Common myeloid progenitor, CD34-positive (primary cell): Measurements from ENCODE around the gene MOGAT2.

Source experiments
- CTCF ChIA-PET: fragments of 350-600 bp; sonication (Branson Sonifier 250); formaldehyde crosslinking; loops from one replicate; lab custom pipeline; 2021; ENCODE audit warnings: antibody characterized with exemption; lab: Charles Lee
- POLR2A ChIA-PET: fragments of 350-600 bp; sonication (Branson Sonifier 250); formaldehyde crosslinking; loops from one replicate; lab custom pipeline; 2021; ENCODE audit warnings: antibody characterized with exemption; lab: Charles Lee
- DNase-seq, 3 donors: peaks; one replicate each; pipeline versions ENCODE4 v3.0.0 to v3.0.0-alpha.2; 2013
- H3K27ac ChIP-seq, 2 experiments: 1 replicate in 1 of 2; 2 replicates in 1 of 2; pipeline ENCODE4 v1.7.0; 2013; ENCODE audit warnings: inconsistent platforms in 2 of 2, low read length in 2 of 2, mild to moderate bottlenecking in 2 of 2, low read depth in 1 of 2, moderate library complexity in 1 of 2; ENCODE audit not compliant: severe bottlenecking in 2 of 2, insufficient read depth in 1 of 2, poor library complexity in 1 of 2
- H3K27me3 ChIP-seq, 5 experiments: replicated peaks in 2 of 5; 1 replicate in 3 of 5; 2 replicates in 2 of 5; pipeline versions ENCODE4 v1.6.1 to v1.7.0; 2013; ENCODE audit warnings: low read length in 4 of 5, mild to moderate bottlenecking in 2 of 5, moderate library complexity in 2 of 5, inconsistent platforms in 1 of 5; ENCODE audit not compliant: insufficient read depth in 5 of 5, control insufficient read depth in 4 of 5
- H3K36me3 ChIP-seq, 4 experiments: 1 replicate in 2 of 4; 2 replicates in 2 of 4; pipeline versions ENCODE4 v1.6.1 to v1.7.0; 2013; ENCODE audit warnings: low read length in 3 of 4, control low read depth in 1 of 4, mild to moderate bottlenecking in 1 of 4; ENCODE audit not compliant: control insufficient read depth in 4 of 4, insufficient read depth in 4 of 4
- H3K4me1 ChIP-seq, 4 experiments: 1 replicate in 3 of 4; 2 replicates in 1 of 4; pipeline versions ENCODE4 v1.6.1 to v1.7.1; 2013; ENCODE audit warnings: low read length in 3 of 4, mild to moderate bottlenecking in 3 of 4, control low read depth in 1 of 4, inconsistent platforms in 1 of 4, moderate library complexity in 1 of 4; ENCODE audit not compliant: control insufficient read depth in 4 of 4, insufficient read depth in 4 of 4; ENCODE audit errors: control extremely low read depth in 1 of 4
- H3K4me3 ChIP-seq, 7 experiments: 1 replicate in 4 of 7; 2 replicates in 3 of 7; pipeline versions ENCODE4 v1.5.1 to v1.7.0; 2013; ENCODE audit warnings: mild to moderate bottlenecking in 7 of 7, low read length in 6 of 7, moderate library complexity in 6 of 7, inconsistent platforms in 2 of 7, low read depth in 2 of 7, control low read depth in 1 of 7; ENCODE audit not compliant: insufficient read depth in 4 of 7, control insufficient read depth in 1 of 7; ENCODE audit errors: extremely low read depth in 1 of 7
- H3K9me3 ChIP-seq, 5 experiments: 1 replicate in 4 of 5; 2 replicates in 1 of 5; pipeline versions ENCODE4 v1.6.1 to v1.7.1; 2013; ENCODE audit warnings: low read length in 4 of 5, mild to moderate bottlenecking in 2 of 5, inconsistent platforms in 1 of 5, low read depth in 1 of 5, moderate library complexity in 1 of 5; ENCODE audit not compliant: control insufficient read depth in 4 of 5, insufficient read depth in 2 of 5; ENCODE audit errors: control extremely low read depth in 1 of 5
- WGBS: methylation state at CpG from one replicate; pipeline ENCODE4 v1.1.5; 2013; ENCODE audit not compliant: insufficient coverage; 5-methylcytosine and 5-hydroxymethylcytosine counted together

MOGAT2 gene

DNA sequence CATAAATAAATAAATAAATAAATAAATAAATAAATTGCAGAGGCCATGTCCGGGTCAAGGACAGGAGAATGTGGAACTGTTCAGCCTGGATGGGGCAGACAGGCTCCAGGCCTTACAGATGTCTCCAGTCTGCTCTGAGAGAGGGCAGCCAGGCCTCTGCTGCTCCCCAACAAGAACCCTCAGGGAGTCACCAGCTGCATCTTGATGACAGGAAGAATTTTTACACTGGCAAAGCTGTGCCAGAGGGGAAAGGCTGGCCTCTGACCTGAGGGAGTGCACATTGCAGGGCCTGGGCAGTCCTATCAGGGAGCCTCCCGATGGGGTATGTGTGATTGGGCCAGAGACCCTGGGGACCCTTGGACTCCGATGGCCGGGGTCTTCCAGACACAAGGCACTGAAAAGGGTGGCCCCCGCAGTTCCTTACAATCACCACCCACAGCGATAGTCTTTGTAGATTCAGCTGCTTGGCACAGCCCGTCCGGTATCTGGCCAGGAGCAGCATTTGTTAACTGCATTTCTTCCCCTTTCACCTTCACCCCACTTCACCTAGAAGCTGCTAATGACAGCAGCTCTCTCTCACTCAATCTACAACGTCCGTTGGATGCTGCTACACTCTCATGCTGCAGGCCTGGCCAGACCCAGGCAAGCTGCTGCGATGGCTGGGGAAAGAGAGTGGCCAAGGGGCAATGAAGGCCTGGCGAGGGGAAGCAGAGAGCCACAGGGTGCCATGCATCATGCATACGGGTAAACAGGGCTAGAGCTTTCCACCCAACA lies 8.1 kb downstream of the MOGAT2 start:
- WGBS, result 96% methylated on average over 11 of the region's 13 CpGs
- POLR2A ChIA-PET, result no interaction called here

DNA sequence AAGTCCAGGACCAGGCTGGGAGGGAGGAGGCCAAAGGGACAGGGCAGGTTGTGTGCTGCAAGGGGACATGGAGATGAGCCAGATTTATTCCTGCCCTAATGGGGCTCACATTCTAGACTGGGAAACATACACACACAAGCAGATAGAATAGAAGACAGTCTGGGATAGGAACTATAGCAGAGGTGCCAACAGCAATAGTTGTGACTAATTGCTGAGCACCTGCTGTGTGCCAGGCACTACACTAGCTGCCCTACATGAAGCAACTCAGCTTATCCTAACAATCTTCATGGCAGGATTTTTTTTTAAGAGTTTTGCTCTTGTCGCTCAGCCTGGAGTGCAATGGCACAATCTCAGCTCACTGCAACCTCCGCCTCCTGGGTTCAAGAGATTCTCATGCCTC lies 11.4 kb downstream of the MOGAT2 start:
- Histone ChIP-seq H3K4me3 (no peak overlapping the region), H3K9me3 (no peaks in the 10 kb centered on the region), H3K36me3 (no peaks in the 10 kb centered on the region), H3K27ac (no peak overlapping the region), H3K4me1 (no peaks in the 10 kb centered on the region), H3K27me3 (peaks cover 0 to 2% (median 0%) of the 10 kb centered on the region in 5 experiments)
- ChIA-PET CTCF (interaction anchor here (0.8 kb wide), 1 partner anchor 50 kb away, joined by 3 read pairs; no protein-coding TSS in a partner anchor), POLR2A (no interaction called here)
- WGBS, result 94% methylated on average over 2 of the region's 2 CpGs
- no peak for DNase-seq

More for the DNA sequence above, 8.1 kb downstream of the MOGAT2 start:
- Histone ChIP-seq H3K9me3 (no peaks in the 10 kb centered on the region), H3K36me3 (no peaks in the 10 kb centered on the region), H3K27ac (no peak overlapping the region), H3K27me3 (no peaks in the 10 kb centered on the region), H3K4me1 (peaks cover 0 to 11% (median 8%) of the 10 kb centered on the region in 4 experiments), H3K4me3 (no peak overlapping the region)
- no peak for DNase-seq
- CTCF ChIA-PET, result interaction anchor here (1.0 kb wide), 1 partner anchor 44 kb away, joined by 3 read pairs; no protein-coding TSS in a partner anchor

DNA sequence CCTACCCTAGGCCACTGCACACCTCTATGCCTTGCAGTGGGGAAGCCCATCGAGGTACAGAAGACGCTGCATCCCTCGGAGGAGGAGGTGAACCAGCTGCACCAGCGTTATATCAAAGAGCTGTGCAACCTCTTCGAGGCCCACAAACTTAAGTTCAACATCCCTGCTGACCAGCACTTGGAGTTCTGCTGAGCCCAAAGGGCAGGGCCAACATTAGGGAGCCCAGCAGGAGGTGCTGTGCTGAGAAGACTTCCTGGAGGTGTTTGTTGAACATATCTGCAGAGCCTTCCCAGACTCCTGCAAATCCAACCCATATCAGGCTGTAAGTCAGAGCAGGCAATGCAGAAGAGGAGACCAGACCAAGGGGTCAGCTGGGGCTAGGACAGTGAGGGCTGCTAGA lies 13.5 kb downstream of the MOGAT2 start:
- CTCF ChIA-PET, result no interaction called here
- DNase-seq, result no peak
- Histone ChIP-seq H3K9me3 (no peaks in the 10 kb centered on the region), H3K36me3 (no peaks in the 10 kb centered on the region), H3K27ac (no peak overlapping the region), H3K27me3 (peaks cover 0 to 2% (median 0%) of the 10 kb centered on the region in 5 experiments), H3K4me3 (no peak overlapping the region), H3K4me1 (no peaks in the 10 kb centered on the region)
- POLR2A ChIA-PET, result no interaction called here
- 100% methylated on average over 5 of the region's 5 CpGs for WGBS

DNA sequence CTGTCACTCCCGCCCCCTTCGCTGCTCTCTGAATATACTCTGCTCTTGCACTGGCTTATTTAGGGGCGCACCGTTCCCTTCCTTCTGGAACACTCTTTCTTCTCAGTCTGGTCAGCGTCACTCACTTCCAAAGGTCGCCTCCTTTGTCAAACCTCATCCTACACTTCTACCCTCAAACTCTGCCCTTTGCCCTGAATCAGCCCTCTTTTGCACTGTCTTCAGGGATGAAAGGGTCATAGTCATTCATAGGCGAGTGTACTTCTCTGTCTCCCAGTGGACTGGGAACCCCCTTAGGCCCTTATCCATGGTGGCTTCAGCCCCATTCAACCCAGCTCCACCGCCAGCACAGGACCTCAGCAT lies 15.4 kb downstream of the MOGAT2 start:
- CTCF ChIA-PET, result no interaction called here
- 94% methylated on average over 7 of the region's 8 CpGs for WGBS
- H3K4me3 ChIP-seq, result no peak overlapping the region
- peaks cover 0 to 2% (median 0%) of the 10 kb centered on the region in 5 experiments for H3K27me3 ChIP-seq
- H3K4me1 ChIP-seq, result no peaks in the 10 kb centered on the region
- H3K36me3 ChIP-seq, result no peaks in the 10 kb centered on the region
- H3K27ac ChIP-seq, result no peak overlapping the region
- no peak for DNase-seq
- POLR2A ChIA-PET, result no interaction called here
- no peaks in the 10 kb centered on the region for H3K9me3 ChIP-seq

DNA sequence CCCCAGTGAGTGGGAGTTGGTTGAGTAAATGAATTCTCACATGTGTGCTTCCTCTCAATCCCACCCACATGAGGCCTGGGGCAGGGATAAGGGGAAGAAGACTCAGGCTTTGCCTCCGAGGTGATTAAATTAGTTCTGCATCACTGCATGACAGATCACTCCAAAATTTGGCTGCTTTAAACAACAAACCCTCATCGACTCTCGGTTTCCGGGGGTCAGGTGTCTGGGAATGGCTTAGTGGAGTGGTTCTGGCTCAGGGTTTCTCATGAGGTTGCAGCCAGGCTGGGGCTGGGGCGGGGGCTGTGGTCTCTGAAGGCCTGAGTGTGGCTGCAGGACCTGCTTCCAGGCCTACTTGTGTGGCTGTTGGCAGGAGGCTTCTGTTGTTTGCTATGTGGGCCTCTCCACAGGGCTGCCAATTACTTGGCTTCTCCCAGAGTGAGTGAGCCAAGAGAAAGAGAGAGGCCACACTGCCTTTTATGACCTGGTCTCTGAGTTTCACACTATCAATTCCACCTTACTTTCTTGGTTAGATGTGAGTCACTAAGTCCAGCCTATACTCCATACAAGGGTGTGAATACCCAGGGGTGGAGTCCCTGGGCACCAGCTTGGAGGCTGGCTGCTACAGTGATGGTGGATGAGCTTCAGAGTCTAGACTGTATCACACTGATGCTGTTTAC lies 15.9 kb downstream of the MOGAT2 start:
- Histone ChIP-seq H3K27me3 (peaks cover 0 to 2% (median 0%) of the 10 kb centered on the region in 5 experiments), H3K36me3 (no peaks in the 10 kb centered on the region), H3K4me1 (no peaks in the 10 kb centered on the region), H3K4me3 (no peak overlapping the region), H3K27ac (no peak overlapping the region), H3K9me3 (no peaks in the 10 kb centered on the region)
- CTCF ChIA-PET, result no interaction called here
- POLR2A ChIA-PET, result no interaction called here
- no peak for DNase-seq
- WGBS, result 92% methylated on average over 2 of the region's 5 CpGs

DNA sequence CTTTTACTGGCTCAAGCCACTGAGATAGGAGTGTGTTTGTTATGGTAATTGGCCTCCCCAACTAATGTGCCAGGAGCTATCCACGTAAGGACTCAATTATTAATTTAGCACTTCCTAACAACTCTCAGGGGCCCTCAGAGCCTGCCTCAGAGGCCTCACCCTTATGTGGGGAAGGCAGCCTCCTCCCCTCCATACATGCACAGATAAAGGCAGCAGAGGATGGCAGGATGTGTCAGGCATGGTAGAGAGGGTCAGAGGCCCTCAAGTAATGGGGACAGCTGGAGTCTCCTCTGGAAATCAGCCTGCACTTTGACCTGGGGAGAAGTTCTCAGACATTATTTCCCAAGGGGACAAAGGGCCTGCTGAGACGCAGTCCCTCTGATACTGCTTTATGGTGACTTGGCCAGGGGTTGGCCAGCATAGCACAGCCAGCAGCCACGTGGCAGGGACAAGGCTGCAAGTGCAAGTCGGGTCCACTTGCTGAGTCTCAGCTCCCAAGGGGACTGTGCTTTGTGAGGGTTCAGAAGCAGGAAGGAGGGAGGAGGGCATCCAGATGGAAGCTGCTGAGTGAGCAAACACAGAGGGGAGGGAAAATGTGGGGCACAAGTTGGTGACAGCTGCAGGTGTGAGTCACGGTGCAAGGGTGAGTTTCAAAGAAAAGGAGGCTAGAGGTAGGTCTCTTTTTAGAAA lies 17.0 kb downstream of the MOGAT2 start:
- ChIA-PET POLR2A (no interaction called here), CTCF (interaction anchor here (1.1 kb wide), 1 partner anchor 29 kb away, joined by 3 read pairs; no protein-coding TSS in a partner anchor)
- Histone ChIP-seq H3K4me3 (no peak overlapping the region), H3K27ac (no peak overlapping the region), H3K36me3 (no peaks in the 10 kb centered on the region), H3K4me1 (no peaks in the 10 kb centered on the region), H3K9me3 (no peaks in the 10 kb centered on the region), H3K27me3 (peaks cover 0 to 2% (median 0%) of the 10 kb centered on the region in 5 experiments)
- no peak for DNase-seq
- 100% methylated on average over 4 of the region's 5 CpGs for WGBS
